Thyroid gland (tissue), 4 donors: ENCODE data around the gene LYPD6.

Experiments
- POLR2A ChIP-seq, 2 donors: fragments of 450-650 bp; IDR thresholded peaks; one replicate each; pipeline ENCODE4 v1.6.1; 2017; ENCODE audit warnings: antibody characterized with exemption in 2 of 2, mild to moderate bottlenecking in 2 of 2, moderate library complexity in 1 of 2
- TF ChIP-seq, protein P1 (sequence below), 6 experiments: fragments of 200-600 bp in 3 of 6; fragments of 450-650 bp in 3 of 6; sonication (generic) in 3 of 6; IDR thresholded peaks; one replicate each; pipeline ENCODE4 v1.5.1; 2016 to 2019; ENCODE audit warnings: antibody characterized with exemption in 6 of 6, mild to moderate bottlenecking in 2 of 6, inconsistent platforms in 1 of 6, moderate library complexity in 1 of 6

DNA sequence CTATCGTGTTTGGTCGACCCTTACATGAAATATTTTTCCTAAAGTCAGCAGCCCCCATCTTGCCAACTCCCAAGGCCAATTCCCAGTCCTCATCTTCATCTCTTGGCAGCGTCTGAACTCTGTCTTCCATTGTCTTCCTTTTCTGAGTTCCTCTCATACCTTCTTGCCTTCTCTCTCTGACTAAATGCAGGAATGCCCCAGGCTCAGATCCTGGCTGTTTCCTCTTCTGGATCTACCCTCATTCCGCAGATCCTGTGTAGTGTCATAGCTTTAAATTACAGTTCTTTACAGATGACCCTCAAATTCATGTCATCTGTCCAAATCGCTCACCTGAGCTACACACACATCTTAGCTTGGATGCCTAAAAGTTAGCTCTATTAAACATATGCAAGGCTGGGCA is 162.5 kb downstream of the LYPD6 start:
- TF ChIP-seq, protein P1, sequence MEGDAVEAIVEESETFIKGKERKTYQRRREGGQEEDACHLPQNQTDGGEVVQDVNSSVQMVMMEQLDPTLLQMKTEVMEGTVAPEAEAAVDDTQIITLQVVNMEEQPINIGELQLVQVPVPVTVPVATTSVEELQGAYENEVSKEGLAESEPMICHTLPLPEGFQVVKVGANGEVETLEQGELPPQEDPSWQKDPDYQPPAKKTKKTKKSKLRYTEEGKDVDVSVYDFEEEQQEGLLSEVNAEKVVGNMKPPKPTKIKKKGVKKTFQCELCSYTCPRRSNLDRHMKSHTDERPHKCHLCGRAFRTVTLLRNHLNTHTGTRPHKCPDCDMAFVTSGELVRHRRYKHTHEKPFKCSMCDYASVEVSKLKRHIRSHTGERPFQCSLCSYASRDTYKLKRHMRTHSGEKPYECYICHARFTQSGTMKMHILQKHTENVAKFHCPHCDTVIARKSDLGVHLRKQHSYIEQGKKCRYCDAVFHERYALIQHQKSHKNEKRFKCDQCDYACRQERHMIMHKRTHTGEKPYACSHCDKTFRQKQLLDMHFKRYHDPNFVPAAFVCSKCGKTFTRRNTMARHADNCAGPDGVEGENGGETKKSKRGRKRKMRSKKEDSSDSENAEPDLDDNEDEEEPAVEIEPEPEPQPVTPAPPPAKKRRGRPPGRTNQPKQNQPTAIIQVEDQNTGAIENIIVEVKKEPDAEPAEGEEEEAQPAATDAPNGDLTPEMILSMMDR (IDR thresholded peaks at IDR 0.05): no peak
- no peak for TF ChIP-seq POLR2A (IDR thresholded peaks at IDR 0.05)
